ENCODE results near the gene UBE2E1.

GRCh38 chr3:23923786-23924185, 118.0 kb downstream of the UBE2E1 start:
- TF ChIP-seq CTCF (conservative IDR thresholded peaks at IDR 0.05; ENCODE audit: low read depth in 2 of 2) (no peak), ZNF331 (CRISPR knock-in tag; IDR thresholded peaks at IDR 0.05; ENCODE audit: low read depth) (no peak)

Data from GM23338 (cell line).